H1 (cell line): ENCODE results near the gene C2CD2L. TPM values are rescaled to one million over a fixed set of nuclear protein-coding genes. Genes with fewer than 3 reads are reported as not detected.

Experiments used
- E2F6 ChIP-seq: IDR thresholded peaks from 2 replicates; pipeline ENCODE4 v1.6.1; 2012; ENCODE audit warnings: inconsistent platforms
- NRF1 ChIP-seq: IDR thresholded peaks from 2 replicates; pipeline ENCODE4 v1.6.1; 2011; ENCODE audit warnings: mild to moderate bottlenecking, low read depth, low read length, improper control_type of control experiment
- SP2 ChIP-seq: IDR thresholded peaks from 2 replicates; pipeline ENCODE4 v1.6.1; 2012; ENCODE audit warnings: mild to moderate bottlenecking, low read length, inconsistent platforms
- SP4 ChIP-seq: IDR thresholded peaks from 2 replicates; pipeline ENCODE4 v1.6.1; 2012; ENCODE audit warnings: low read length, inconsistent platforms
- polyA plus RNA-seq, 7 experiments: library from polyadenylated mRNA; depleted of rRNA in 3 of 7; stranded (reverse) in 5 of 7; unstranded in 2 of 7; fragments of >200 nt in 5 of 7; fragments of 200-250 nt in 2 of 7; gene quantifications; 1 replicate in 5 of 7; 2 replicates in 1 of 7; 4 replicates in 1 of 7; pipeline versions ENCODE4 v1.2.1 to v1.2.3, GENCODE V29; 2011 to 2013; ENCODE audit warnings: missing spikeins in 2 of 7, mixed read lengths in 2 of 7
- total RNA-seq: library from RNA; stranded (reverse); fragmentation: NEBNext Ultra II Directional; extraction: Animal tissue kit (Norgen Biotek cat#: 25700); gene quantifications from 2 replicates; pipeline ENCODE4 v1.2.1, GENCODE V29; 2021
- TF ChIP-seq, protein P1 (sequence below): fragments of 300-600 bp; sonication (generic); IDR thresholded peaks from 2 replicates; pipeline ENCODE4 v1.7.1; 2012; ENCODE audit warnings: low read length, moderate library complexity, mild to moderate bottlenecking, inconsistent platforms; ENCODE audit not compliant: insufficient replicate concordance

Gene C2CD2L
- total and polyA plus RNA-seq, 2 of the 8 experiments (the other 6 are each of a cell fraction or from before 2014, with no cell fraction given), result 2.5 to 4.0 TPM

DNA sequence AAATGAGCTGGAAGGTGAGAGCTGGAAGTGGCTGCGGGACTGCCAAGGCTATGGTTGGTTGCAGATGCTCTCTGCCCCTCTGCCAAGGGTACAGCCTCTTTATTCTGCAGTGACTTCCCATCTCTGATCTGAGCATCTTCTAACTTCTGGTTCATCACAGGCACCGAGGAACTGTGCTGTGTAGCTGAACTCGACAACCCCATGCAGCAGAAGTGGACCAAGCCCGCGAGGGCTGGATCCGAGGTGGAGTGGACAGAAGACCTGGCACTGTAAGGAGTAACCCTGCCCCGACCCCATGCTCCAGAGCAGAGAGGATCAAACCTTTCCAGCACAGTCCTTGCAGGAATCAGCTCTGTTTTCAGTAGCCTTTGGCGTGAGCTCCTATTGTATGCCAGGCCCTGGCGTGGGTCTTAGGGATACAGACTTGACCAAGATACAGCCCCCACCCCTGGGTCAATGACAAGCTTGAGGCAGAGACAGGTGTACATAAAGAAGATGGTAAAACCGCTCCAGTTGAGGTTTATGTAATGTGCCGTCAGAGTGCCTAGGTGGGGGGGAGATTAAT is 4.3 kb downstream of the C2CD2L start (continued):
- TF ChIP-seq, protein P1, sequence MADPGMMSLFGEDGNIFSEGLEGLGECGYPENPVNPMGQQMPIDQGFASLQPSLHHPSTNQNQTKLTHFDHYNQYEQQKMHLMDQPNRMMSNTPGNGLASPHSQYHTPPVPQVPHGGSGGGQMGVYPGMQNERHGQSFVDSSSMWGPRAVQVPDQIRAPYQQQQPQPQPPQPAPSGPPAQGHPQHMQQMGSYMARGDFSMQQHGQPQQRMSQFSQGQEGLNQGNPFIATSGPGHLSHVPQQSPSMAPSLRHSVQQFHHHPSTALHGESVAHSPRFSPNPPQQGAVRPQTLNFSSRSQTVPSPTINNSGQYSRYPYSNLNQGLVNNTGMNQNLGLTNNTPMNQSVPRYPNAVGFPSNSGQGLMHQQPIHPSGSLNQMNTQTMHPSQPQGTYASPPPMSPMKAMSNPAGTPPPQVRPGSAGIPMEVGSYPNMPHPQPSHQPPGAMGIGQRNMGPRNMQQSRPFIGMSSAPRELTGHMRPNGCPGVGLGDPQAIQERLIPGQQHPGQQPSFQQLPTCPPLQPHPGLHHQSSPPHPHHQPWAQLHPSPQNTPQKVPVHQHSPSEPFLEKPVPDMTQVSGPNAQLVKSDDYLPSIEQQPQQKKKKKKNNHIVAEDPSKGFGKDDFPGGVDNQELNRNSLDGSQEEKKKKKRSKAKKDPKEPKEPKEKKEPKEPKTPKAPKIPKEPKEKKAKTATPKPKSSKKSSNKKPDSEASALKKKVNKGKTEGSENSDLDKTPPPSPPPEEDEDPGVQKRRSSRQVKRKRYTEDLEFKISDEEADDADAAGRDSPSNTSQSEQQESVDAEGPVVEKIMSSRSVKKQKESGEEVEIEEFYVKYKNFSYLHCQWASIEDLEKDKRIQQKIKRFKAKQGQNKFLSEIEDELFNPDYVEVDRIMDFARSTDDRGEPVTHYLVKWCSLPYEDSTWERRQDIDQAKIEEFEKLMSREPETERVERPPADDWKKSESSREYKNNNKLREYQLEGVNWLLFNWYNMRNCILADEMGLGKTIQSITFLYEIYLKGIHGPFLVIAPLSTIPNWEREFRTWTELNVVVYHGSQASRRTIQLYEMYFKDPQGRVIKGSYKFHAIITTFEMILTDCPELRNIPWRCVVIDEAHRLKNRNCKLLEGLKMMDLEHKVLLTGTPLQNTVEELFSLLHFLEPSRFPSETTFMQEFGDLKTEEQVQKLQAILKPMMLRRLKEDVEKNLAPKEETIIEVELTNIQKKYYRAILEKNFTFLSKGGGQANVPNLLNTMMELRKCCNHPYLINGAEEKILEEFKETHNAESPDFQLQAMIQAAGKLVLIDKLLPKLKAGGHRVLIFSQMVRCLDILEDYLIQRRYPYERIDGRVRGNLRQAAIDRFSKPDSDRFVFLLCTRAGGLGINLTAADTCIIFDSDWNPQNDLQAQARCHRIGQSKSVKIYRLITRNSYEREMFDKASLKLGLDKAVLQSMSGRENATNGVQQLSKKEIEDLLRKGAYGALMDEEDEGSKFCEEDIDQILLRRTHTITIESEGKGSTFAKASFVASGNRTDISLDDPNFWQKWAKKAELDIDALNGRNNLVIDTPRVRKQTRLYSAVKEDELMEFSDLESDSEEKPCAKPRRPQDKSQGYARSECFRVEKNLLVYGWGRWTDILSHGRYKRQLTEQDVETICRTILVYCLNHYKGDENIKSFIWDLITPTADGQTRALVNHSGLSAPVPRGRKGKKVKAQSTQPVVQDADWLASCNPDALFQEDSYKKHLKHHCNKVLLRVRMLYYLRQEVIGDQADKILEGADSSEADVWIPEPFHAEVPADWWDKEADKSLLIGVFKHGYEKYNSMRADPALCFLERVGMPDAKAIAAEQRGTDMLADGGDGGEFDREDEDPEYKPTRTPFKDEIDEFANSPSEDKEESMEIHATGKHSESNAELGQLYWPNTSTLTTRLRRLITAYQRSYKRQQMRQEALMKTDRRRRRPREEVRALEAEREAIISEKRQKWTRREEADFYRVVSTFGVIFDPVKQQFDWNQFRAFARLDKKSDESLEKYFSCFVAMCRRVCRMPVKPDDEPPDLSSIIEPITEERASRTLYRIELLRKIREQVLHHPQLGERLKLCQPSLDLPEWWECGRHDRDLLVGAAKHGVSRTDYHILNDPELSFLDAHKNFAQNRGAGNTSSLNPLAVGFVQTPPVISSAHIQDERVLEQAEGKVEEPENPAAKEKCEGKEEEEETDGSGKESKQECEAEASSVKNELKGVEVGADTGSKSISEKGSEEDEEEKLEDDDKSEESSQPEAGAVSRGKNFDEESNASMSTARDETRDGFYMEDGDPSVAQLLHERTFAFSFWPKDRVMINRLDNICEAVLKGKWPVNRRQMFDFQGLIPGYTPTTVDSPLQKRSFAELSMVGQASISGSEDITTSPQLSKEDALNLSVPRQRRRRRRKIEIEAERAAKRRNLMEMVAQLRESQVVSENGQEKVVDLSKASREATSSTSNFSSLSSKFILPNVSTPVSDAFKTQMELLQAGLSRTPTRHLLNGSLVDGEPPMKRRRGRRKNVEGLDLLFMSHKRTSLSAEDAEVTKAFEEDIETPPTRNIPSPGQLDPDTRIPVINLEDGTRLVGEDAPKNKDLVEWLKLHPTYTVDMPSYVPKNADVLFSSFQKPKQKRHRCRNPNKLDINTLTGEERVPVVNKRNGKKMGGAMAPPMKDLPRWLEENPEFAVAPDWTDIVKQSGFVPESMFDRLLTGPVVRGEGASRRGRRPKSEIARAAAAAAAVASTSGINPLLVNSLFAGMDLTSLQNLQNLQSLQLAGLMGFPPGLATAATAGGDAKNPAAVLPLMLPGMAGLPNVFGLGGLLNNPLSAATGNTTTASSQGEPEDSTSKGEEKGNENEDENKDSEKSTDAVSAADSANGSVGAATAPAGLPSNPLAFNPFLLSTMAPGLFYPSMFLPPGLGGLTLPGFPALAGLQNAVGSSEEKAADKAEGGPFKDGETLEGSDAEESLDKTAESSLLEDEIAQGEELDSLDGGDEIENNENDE, result no peak
- TF ChIP-seq E2F6, result no peak
- no peak for TF ChIP-seq SP4
- TF ChIP-seq NRF1, result no peak
- no peak for TF ChIP-seq SP2
